ENCODE results near the gene ABCB8.

The ABCB8 gene

DNA sequence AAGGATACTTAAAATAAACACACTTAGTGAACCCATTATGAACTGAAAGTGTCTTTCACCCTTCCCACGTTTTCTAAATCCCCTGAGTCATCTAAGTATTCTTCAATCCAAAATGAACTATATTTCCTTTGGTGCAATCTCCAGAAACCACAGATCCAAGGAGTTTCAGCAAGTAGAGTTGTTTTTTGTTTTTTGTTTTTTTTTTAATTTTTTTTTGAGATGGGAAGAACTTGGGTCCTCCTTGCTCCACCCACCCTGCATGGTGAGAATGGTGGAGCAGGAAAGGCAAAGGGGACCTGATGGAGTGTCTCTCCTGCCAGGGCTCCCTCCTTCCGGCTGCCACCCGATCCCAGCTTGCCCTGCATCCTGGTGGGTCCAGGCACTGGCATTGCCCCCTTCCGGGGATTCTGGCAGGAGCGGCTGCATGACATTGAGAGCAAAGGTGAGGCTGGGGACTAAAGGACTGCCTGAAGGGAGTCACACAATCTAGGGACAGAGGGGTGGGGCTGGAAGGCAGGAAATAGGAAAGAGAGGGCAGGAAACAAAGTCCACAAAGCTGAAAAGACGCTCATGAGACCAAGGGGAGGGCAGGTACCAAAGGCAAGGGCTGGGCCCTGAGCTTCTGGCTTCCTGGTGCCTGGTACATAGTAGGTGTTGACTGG is 16.1 kb upstream of the ABCB8 start:
- TF ChIP-seq, protein P1, sequence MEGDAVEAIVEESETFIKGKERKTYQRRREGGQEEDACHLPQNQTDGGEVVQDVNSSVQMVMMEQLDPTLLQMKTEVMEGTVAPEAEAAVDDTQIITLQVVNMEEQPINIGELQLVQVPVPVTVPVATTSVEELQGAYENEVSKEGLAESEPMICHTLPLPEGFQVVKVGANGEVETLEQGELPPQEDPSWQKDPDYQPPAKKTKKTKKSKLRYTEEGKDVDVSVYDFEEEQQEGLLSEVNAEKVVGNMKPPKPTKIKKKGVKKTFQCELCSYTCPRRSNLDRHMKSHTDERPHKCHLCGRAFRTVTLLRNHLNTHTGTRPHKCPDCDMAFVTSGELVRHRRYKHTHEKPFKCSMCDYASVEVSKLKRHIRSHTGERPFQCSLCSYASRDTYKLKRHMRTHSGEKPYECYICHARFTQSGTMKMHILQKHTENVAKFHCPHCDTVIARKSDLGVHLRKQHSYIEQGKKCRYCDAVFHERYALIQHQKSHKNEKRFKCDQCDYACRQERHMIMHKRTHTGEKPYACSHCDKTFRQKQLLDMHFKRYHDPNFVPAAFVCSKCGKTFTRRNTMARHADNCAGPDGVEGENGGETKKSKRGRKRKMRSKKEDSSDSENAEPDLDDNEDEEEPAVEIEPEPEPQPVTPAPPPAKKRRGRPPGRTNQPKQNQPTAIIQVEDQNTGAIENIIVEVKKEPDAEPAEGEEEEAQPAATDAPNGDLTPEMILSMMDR (conservative IDR thresholded peaks at IDR 0.05), result no peak
- no peak for TF ChIP-seq ZFX (IDR thresholded peaks at IDR 0.05)
- H3K27ac ChIP-seq, result no peak overlapping the region

DNA sequence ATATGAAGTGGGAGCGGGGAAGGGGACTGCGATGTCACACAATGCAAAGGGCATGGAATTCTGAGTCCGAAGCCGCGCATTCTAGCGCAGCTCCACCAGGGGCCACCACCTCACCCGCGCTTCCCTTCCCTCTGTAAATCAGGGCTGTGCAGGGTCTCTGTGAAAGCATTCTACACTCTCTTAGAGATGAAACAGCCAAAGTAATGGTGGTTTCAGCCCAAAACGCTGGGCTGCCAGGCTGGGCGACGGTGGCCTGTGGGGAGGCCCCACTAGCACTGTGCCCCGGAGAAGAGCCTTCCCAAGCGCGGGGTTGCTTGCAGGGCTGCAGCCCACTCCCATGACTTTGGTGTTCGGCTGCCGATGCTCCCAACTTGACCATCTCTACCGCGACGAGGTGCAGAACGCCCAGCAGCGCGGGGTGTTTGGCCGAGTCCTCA is 15.3 kb upstream of the ABCB8 start:
- TF ChIP-seq, protein P1 (conservative IDR thresholded peaks at IDR 0.05), result peak; percentile 61
- no peak for TF ChIP-seq ZFX (IDR thresholded peaks at IDR 0.05)
- H3K27ac ChIP-seq, result no peak overlapping the region

DNA sequence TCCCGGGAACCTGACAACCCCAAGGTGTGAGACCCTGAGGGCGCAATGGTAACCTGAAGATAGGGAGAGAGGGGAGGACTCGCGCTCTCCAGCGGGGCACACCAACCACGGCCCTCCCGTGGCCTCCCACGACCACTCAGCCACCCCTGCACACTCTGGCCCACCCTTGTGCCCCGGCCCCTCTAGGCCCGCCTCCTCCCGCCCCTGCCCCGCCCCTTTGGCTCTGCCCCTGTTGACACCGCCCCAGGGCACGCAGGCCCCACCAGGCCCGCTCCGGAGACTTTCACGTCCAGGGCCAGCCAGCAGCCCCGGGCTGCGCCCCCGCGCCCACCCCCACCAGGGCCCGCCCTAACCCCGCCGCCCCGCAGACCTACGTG is 14.9 kb upstream of the ABCB8 start:
- TF ChIP-seq, protein P1 (conservative IDR thresholded peaks at IDR 0.05), result no peak
- no peak for TF ChIP-seq ZFX (IDR thresholded peaks at IDR 0.05)
- H3K27ac ChIP-seq, result no peak overlapping the region

DNA sequence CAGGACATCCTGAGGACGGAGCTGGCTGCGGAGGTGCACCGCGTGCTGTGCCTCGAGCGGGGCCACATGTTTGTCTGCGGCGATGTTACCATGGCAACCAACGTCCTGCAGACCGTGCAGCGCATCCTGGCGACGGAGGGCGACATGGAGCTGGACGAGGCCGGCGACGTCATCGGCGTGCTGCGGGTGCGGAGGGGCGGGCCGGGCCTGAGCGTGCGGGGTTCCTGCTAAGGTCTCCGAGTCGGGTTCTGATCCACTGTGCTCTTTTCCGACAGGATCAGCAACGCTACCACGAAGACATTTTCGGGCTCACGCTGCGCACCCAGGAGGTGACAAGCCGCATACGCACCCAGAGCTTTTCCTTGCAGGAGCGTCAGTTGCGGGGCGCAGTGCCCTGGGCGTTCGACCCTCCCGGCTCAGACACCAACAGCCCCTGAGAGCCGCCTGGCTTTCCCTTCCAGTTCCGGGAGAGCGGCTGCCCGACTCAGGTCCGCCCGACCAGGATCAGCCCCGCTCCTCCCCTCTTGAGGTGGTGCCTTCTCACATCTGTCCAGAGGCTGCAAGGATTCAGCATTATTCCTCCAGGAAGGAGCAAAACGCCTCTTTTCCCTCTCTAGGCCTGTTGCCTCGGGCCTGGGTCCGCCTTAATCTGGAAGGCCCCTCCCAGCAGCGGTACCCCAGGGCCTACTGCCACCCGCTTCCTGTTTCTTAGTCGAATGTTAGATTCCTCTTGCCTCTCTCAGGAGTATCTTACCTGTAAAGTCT is 14.3 kb upstream of the ABCB8 start:
- H3K27ac ChIP-seq, result no peak overlapping the region
- TF ChIP-seq ZFX (IDR thresholded peaks at IDR 0.05), result no peak
- TF ChIP-seq, protein P1 (conservative IDR thresholded peaks at IDR 0.05), result no peak

DNA sequence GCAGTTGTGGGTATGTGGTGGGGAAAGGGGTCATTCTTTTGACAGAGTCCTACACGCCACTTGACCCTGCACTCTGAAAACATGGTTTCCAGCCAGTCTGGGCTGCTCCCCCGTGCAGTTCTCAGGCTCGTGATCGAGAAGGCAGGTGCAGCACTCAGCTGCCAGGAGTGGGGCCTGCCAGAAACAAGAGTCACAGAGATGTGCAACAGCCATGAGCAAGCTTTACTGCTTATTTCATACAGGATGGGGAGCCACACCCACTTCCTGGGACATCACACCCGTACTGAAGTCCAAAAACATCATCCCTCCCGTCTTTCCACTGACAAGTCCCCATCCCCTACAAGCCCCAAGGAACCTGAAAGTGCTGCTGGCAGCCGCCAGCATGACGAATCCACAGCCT is 13.3 kb upstream of the ABCB8 start:
- TF ChIP-seq, protein P1 (conservative IDR thresholded peaks at IDR 0.05), result no peak
- no peak for TF ChIP-seq ZFX (IDR thresholded peaks at IDR 0.05)
- no peak overlapping the region for H3K27ac ChIP-seq

DNA sequence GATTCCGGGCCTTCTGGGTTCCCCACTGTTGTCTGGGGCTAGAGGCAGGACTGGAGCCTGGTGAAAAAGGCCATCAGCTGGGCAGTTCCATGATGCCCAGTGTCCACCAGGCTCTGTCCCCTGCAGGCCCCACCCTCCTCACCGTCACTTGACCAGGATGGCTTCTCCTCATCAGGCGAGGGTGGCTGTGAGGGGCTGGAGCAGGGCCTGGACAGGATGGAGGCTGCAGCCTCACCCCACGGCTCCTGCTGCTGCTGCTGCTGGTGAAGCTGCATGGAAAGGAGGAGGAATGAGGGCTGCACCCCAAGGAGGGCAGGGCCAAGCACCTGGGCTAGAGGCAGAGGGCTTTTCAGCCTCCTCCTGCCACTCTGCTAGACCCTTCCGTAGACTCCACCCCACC is 12.3 kb upstream of the ABCB8 start:
- no peak for TF ChIP-seq ZFX (IDR thresholded peaks at IDR 0.05)
- TF ChIP-seq, protein P1 (conservative IDR thresholded peaks at IDR 0.05), result no peak
- H3K27ac ChIP-seq, result no peak overlapping the region

DNA sequence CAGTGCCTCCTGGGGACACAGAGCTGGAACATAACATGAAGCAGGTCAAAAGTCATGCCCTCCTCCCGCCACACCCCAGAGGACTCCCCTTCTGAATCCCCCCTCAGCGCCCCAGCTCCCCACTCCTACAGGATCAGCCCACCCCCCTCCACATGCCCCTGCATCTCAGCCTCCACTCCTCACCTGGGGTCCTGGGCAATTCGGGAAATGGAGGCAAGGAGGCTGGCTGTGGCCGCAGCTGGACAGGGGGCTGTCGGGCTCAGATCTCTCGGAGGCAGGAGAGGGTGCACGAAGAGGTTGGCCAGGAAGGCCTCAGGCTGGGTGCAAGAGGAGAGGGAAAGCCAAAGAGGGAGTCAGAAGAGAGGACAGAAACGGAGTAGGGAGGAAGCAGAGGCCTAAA is 11.7 kb upstream of the ABCB8 start:
- TF ChIP-seq, protein P1 (conservative IDR thresholded peaks at IDR 0.05), result no peak
- TF ChIP-seq ZFX (IDR thresholded peaks at IDR 0.05), result no peak
- H3K27ac ChIP-seq, result no peak overlapping the region; the same call in 1 of the 2 replicates

Data from C4-2B (cell line).